Prostate gland (tissue), 2 donors: ENCODE results near the gene VOPP1.

Source experiments
- CTCF ChIP-seq, 4 experiments: fragments of 200-600 bp in 2 of 4; fragments of 450-650 bp in 2 of 4; sonication (generic) in 2 of 4; IDR thresholded peaks; 1 replicate in 3 of 4; 2 replicates in 1 of 4; pipeline ENCODE4 v1.5.1; 2016 to 2019; ENCODE audit warnings: antibody characterized with exemption in 4 of 4, mild to moderate bottlenecking in 2 of 4, moderate library complexity in 2 of 4
- POLR2A ChIP-seq: fragments of 450-650 bp; IDR thresholded peaks from one replicate; pipeline ENCODE4 v1.6.1; 2016; ENCODE audit warnings: antibody characterized with exemption, mild to moderate bottlenecking
- POLR2AphosphoS5 ChIP-seq: sonication (generic); formaldehyde crosslinking; IDR thresholded peaks from one replicate; pipeline ENCODE4 v1.6.1; 2017; ENCODE audit warnings: antibody characterized with exemption

- TF ChIP-seq POLR2AphosphoS5 (no peak), POLR2A (no peak), CTCF (IDR thresholded peaks at IDR 0.05) (no peak)
Measured at GRCh38 chr7:55483046-55483445, 89.3 kb downstream of the VOPP1 start.
